Measurements from ENCODE around the gene ZBTB5.

GRCh38 chr9:37474438-37474837, 9.2 kb upstream of the ZBTB5 start:
- no peak for TF ChIP-seq MAX (IDR thresholded peaks at IDR 0.05)
- no peak for TF ChIP-seq CTCF (IDR thresholded peaks at IDR 0.05)
- TF ChIP-seq REST (IDR thresholded peaks at IDR 0.05): no peak

Data from A549 (cell line).